ENCODE data around the gene CYTH4. TPM values are rescaled to one million over a fixed set of nuclear protein-coding genes. Genes with fewer than 3 reads are reported as not detected.

Gene CYTH4
- total RNA-seq, 4 donors from 2014 or later: 4.2 to 21.3 (median 9.3) TPM

DNA sequence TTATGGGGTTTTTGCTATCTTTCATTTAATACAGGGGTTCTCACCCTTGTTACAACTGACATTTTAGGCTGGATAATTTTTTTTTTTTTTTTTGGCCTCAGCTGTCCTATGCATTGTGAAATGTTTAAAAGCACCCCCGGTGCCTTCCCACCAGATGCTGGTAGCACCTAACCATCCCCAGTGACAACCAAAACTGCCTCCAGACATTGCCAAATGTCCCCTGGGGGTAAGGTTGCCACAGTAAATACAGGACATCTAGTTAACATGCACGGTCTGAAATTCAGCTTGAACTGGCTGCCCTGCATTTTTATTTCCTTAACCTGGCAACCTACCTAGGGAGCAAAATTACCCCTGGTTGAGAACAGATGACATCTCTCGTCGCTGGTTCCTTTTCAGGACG is 72.4 kb downstream of the CYTH4 start:
- Histone ChIP-seq H3K9me3 (peaks cover 0 to 7% (median 0%) of the 10 kb centered on the region in 3 donors), H3K27me3 (peaks cover 82% of the 10 kb centered on the region), H3K36me3 (no peaks in the 10 kb centered on the region), H3K27ac (no peak overlapping the region), H3K4me1 (no peaks in the 10 kb centered on the region), H3K4me3 (no peak overlapping the region)
- ATAC-seq: no peak
- TF ChIP-seq EP300 (IDR thresholded peaks at IDR 0.05): no peak
- TF ChIP-seq, protein P1, sequence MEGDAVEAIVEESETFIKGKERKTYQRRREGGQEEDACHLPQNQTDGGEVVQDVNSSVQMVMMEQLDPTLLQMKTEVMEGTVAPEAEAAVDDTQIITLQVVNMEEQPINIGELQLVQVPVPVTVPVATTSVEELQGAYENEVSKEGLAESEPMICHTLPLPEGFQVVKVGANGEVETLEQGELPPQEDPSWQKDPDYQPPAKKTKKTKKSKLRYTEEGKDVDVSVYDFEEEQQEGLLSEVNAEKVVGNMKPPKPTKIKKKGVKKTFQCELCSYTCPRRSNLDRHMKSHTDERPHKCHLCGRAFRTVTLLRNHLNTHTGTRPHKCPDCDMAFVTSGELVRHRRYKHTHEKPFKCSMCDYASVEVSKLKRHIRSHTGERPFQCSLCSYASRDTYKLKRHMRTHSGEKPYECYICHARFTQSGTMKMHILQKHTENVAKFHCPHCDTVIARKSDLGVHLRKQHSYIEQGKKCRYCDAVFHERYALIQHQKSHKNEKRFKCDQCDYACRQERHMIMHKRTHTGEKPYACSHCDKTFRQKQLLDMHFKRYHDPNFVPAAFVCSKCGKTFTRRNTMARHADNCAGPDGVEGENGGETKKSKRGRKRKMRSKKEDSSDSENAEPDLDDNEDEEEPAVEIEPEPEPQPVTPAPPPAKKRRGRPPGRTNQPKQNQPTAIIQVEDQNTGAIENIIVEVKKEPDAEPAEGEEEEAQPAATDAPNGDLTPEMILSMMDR (IDR thresholded peaks at IDR 0.05): no peak
- TF ChIP-seq POLR2A (IDR thresholded peaks at IDR 0.05): no peak
- no peak for TF ChIP-seq POLR2AphosphoS5 (IDR thresholded peaks at IDR 0.05)
- WGBS, 2 donors (ENCODE audit: low coverage in 1 of 2): 64 to 75% methylated on average over 1 to 2 of the region's 5 CpGs

DNA sequence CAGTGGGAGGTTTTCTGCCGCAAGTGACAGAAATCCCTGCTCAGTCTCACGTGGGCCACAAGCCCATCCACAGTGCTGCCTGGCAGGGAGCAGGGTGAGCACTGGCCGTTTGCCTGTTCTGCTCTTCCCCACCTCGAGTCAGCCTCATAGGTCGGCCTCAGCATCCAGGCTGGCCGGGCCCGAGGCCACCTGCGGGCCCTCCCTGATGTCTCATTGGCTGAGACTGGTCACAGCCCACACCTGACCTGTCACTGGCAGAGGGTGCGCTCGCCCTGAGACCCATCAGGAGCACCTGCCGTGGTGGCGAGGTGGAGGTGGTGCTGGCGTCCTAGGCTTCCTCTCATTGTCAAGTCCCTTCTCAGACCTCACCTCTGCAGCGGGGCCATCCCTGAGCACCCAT is 72.9 kb downstream of the CYTH4 start:
- H3K4me3 ChIP-seq: no peak overlapping the region
- H3K9me3 ChIP-seq: peaks cover 0 to 7% (median 0%) of the 10 kb centered on the region in 3 donors
- TF ChIP-seq POLR2A (IDR thresholded peaks at IDR 0.05) (no peak), POLR2AphosphoS5 (IDR thresholded peaks at IDR 0.05) (no peak)
- TF ChIP-seq, protein P1 (IDR thresholded peaks at IDR 0.05): no peak
- no peaks in the 10 kb centered on the region for H3K4me1 ChIP-seq
- no peaks in the 10 kb centered on the region for H3K36me3 ChIP-seq
- H3K27ac ChIP-seq: no peak overlapping the region
- no peak for ATAC-seq
- 89% methylated on average over 1 of the region's 14 CpGs; no CpG with 5 or more reads in 1 of the 2 donors for WGBS, 2 donors (ENCODE audit: low coverage in 1 of 2)
- peaks cover 82% of the 10 kb centered on the region for H3K27me3 ChIP-seq

DNA sequence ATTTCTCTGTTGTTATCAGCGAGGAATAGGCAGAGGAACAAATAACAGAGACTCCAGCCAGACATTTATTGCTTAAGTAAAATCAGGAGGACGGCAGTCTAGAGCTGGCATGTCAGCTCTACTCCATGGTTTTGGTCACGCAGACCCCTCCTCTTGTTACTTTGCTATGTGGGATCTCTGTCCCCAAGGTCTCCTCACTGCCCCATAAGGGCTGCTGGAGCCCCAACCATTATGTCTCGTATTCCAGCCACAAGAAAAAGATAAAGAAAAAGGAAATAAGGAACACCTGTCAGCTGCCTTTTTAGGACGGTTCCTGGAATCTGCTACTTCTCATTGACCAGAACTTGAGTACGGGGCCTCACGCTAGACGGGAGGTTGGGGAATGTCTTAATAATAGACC is 74.6 kb downstream of the CYTH4 start:
- Histone ChIP-seq H3K4me3 (no peak overlapping the region), H3K9me3 (peaks cover 0 to 7% (median 0%) of the 10 kb centered on the region in 3 donors), H3K27me3 (peaks cover 75% of the 10 kb centered on the region), H3K27ac (no peak overlapping the region), H3K36me3 (no peaks in the 10 kb centered on the region), H3K4me1 (no peaks in the 10 kb centered on the region)
- 65 to 68% methylated on average over 8 of the region's 8 CpGs for WGBS, 2 donors (ENCODE audit: low coverage in 1 of 2)
- TF ChIP-seq POLR2A (IDR thresholded peaks at IDR 0.05) (no peak), EP300 (IDR thresholded peaks at IDR 0.05) (no peak), POLR2AphosphoS5 (IDR thresholded peaks at IDR 0.05) (no peak)
- TF ChIP-seq, protein P1 (IDR thresholded peaks at IDR 0.05): no peak
- no peak for ATAC-seq

DNA sequence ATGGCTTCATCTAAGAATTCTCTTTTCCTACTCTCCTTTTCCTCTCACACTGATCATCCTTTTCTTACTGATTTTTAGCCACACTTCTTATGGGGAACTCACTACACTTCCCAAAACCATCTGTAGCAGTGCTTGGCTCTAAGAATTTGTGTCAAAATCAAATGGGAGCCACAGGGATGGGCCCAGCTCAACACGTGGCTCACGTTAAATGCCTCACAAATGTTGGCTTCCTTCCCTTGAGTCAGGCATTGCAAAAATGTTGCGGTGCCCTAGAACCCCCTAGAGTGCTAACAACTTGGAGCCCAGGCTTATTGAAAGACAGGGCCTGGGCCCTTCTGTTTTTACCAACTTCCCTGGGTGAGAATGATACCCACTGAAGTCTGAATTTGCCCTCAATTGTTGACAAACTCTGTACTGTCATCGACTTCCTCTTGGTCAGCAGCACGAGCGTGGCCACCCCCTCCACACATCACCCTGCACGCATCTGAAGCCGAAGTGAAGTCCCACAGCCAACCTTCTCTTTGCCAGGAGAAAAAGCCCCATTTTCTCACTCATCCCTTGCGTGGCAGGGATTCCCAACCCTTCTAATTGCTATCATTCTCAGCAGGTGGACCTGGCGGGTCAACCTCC is 75.3 kb downstream of the CYTH4 start:
- H3K27ac ChIP-seq: no peak overlapping the region
- ATAC-seq: no peak
- H3K9me3 ChIP-seq: peaks cover 0 to 7% (median 0%) of the 10 kb centered on the region in 3 donors
- no peaks in the 10 kb centered on the region for H3K4me1 ChIP-seq
- peaks cover 68% of the 10 kb centered on the region for H3K27me3 ChIP-seq
- WGBS, 2 donors (ENCODE audit: low coverage in 1 of 2): 60 to 73% methylated on average over 2 to 9 of the region's 10 CpGs
- H3K4me3 ChIP-seq: no peak overlapping the region
- no peaks in the 10 kb centered on the region for H3K36me3 ChIP-seq
- TF ChIP-seq POLR2AphosphoS5 (IDR thresholded peaks at IDR 0.05): no peak
- TF ChIP-seq, protein P1 (IDR thresholded peaks at IDR 0.05): no peak
- no peak for TF ChIP-seq EP300 (IDR thresholded peaks at IDR 0.05)
- TF ChIP-seq POLR2A (IDR thresholded peaks at IDR 0.05): no peak

DNA sequence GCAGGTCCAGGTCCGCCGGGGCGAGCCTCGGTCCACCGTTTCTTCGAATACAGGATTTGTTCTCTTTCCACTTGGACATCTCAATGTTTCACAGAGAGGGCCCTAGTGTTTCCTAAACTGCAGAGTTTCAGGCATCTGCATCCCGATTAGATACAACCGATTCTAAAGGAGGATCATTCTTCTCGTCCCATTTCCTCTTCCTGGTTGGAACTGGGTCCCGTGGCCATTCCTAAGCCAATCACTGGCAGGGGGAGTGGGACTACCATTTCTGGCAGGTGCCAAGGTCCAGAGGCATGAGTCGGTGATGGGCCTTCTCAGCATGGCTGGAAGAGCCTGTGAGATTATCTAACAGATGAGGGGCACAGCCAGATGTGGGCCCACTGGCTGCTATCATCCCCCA is 76.1 kb downstream of the CYTH4 start:
- no peak overlapping the region for H3K4me3 ChIP-seq
- WGBS, 2 donors (ENCODE audit: low coverage in 1 of 2): 89% methylated on average over 10 of the region's 11 CpGs; no CpG with 5 or more reads in 1 of the 2 donors

More for the DNA sequence above, 76.1 kb downstream of the CYTH4 start:
- Histone ChIP-seq H3K27me3 (peaks cover 61% of the 10 kb centered on the region), H3K4me1 (no peaks in the 10 kb centered on the region), H3K27ac (no peak overlapping the region), H3K36me3 (no peaks in the 10 kb centered on the region), H3K9me3 (peaks cover 0 to 7% (median 0%) of the 10 kb centered on the region in 3 donors)
- TF ChIP-seq POLR2A (IDR thresholded peaks at IDR 0.05) (no peak), POLR2AphosphoS5 (IDR thresholded peaks at IDR 0.05) (no peak), EP300 (IDR thresholded peaks at IDR 0.05) (no peak)
- TF ChIP-seq, protein P1 (IDR thresholded peaks at IDR 0.05): no peak
- no peak for ATAC-seq

All from gastroesophageal sphincter (tissue), 4 donors.